Measurements from ENCODE around the gene LRG1.

- no peak for TF ChIP-seq BRCA1 (IDR thresholded peaks at IDR 0.05; ENCODE audit: low read depth, low read length)
- no peak for TF ChIP-seq BHLHE40 (IDR thresholded peaks at IDR 0.05; ENCODE audit: borderline replicate concordance in 1 of 2, low read depth in 2 of 2, low read length in 1 of 2)
Observed at GRCh38 chr19:4556597-4557127, 16.8 kb upstream of the LRG1 start.
